ENCODE data around the gene ANKRD18A.
"Not testable (repeated sequence)": the region's sequence is repeated elsewhere in the genome, so short reads cannot be mapped to it uniquely, and the experiment has no call there.

The ANKRD18A gene

DNA sequence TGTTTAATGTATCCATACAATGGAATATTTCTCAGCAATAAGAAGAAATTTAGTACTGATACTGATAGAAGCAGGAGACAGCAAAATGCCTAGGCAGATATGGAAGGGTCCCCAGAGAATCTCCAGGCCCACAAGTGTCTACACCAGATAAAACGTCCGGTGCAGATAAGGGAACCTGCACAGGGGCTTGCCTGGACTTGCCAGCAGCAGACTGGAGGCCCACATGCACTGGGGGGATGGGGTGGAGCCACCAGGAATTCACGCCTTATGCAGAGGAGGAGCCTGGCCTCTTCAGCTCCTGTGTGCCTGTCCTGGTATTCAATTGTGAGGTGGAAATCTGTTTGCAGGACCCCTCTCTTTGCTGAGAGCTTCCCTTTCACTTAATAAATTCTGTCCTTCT, 36.6 kb downstream of the ANKRD18A start:
- in situ Hi-C loops (cut with HindIII; ENCODE audit: low sequenced_read_pairs); DNase-seq (ENCODE audit: low read depth); H3K4me3 ChIP-seq (ENCODE audit: low read depth, low read length): not testable (repeated sequence)

DNA sequence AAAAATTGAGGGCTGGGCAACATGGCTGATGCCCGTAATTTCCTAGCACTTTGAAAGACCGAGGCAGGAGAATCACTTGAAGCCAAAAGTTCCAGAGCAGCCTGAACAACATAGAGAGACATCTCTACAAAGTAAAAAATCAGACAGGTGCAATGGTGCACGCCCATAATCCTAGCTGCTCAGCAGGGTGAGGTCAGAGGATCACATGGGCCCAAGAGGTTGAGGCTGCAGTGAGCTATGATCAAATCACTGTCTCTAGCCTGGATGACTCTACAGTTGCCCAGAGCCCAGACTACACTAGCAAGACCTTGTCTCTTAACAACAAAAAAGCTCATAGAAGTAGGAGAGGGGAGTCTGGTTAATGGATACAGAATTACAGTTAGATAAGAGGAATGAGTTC, 40.3 kb downstream of the ANKRD18A start:
- H3K4me3 ChIP-seq (ENCODE audit: low read depth, low read length); in situ Hi-C loops (cut with HindIII; ENCODE audit: low sequenced_read_pairs); DNase-seq (ENCODE audit: low read depth): not testable (repeated sequence)

DNA sequence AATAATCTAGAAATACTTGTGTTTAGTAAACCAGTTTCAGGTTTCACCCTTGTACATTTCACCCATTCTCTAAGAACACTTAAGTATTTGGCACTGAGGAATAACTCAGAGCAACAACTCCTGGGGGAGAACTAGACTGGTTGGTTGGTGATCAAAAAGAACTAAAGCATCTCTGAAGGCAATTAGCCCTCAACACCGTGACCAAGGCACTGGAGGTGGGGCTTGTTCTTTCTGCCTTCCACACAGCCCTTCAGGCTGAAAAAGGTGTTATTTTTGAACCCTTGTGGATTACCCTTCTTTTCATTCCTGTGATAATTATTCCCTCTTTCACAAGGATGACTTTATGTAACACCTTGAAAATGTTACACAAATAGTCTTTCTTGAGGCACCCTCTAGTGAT, 44.2 kb downstream of the ANKRD18A start:
- DNase-seq (ENCODE audit: low read depth); in situ Hi-C loops (cut with HindIII; ENCODE audit: low sequenced_read_pairs); H3K4me3 ChIP-seq (ENCODE audit: low read depth, low read length): not testable (repeated sequence)

DNA sequence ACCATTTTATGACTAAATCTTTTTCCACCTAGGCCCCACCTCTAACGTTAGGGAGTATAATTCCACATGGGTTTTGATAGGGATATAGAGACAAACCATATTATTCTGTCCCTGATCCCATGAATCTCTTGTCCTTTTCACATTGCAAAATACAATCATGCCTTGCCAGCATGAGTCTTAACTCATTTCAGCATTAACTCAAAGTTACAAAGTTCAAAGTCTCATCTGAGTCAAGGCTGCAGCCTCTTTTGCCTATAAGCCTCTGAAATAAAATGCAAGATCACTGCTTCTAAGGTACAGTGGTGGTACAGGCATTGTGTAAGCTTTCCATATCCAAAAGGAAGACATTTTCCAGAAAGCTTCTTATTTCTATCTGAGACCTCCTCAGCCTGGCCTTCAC, 54.3 kb downstream of the ANKRD18A start:
- H3K4me3 ChIP-seq (ENCODE audit: low read depth, low read length); in situ Hi-C loops (cut with HindIII; ENCODE audit: low sequenced_read_pairs); DNase-seq (ENCODE audit: low read depth): not testable (repeated sequence)

DNA sequence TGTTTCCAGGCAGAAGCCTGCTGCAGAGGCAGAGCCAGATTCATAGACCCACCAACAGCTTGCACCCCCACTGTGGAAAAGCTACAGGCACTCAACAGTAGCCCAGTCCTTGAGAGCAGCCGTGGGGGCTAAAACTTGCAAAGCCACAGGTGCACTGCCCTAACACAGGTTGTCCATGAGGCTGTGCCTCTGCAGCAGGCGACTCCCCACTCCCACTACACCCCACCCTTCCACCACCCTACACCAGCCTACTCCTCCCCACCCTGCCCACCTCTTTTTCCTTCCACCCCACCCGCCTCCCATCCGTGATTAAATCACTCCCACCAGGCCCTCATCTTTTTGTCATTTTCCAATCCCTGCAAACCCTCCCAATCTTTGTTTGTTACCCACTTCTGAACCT, 55.2 kb downstream of the ANKRD18A start:
- in situ Hi-C loops (cut with HindIII; ENCODE audit: low sequenced_read_pairs); H3K4me3 ChIP-seq (ENCODE audit: low read depth, low read length); DNase-seq (ENCODE audit: low read depth): not testable (repeated sequence)

DNA sequence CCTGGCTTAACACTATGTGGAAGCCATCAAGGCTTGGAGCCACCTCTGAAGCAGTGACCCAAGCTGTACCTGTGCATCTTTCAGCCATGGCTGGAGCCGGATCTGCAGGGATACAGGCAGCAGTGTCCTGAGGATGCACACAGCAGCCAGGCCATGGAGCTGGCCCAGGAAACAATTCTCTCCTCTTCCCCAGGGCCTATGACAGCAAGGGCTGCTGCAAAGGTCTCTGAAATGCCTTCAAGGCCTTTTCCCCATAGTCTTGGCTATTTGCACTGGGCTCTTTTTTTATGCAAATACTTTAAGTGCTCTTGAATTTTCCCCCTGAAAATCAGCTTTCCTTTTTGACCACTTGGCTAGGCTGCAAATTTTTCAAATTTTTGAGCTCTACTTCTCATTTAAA, 56.5 kb downstream of the ANKRD18A start:
- DNase-seq (ENCODE audit: low read depth); in situ Hi-C loops (cut with HindIII; ENCODE audit: low sequenced_read_pairs); H3K4me3 ChIP-seq (ENCODE audit: low read depth, low read length): not testable (repeated sequence)

DNA sequence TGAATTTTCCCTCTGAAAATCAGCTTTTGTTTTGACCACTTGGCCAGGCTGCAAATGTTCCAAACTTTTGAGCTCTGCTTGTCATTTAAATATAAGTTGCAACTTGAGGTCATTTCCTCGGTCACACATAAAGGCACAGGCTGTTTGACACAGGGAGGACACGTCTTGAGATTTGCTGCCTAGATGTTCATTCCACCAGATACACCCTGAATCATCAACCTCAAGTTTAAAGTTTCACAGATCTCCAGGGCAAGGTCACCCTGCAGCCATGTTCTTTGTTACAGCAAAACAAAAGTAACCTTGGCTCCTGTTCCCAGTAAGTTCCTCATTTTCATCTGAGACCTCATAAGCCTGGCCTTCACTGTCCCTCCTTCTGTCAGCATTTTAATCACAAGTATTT, 59.3 kb downstream of the ANKRD18A start:
- DNase-seq (ENCODE audit: low read depth); H3K4me3 ChIP-seq (ENCODE audit: low read depth, low read length); in situ Hi-C loops (cut with HindIII; ENCODE audit: low sequenced_read_pairs): not testable (repeated sequence)

DNA sequence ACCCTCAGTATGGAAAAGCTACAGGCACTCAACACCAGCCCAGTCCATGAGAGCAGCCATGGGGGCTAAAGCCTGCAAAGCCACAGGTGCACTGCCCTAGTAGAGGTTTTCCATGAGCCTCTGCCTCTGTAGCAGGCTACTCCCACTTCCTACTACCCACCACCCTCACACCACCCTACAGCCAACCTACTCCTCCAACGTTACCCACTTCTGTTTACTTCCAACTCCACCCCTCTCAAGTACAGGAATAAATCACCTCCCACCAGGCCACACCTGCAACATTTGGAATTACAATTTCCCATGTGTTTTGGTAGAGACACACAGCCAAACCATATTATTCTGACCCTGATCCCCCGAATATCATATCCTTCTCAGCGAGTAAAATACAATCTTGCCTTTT, 61.2 kb downstream of the ANKRD18A start:
- in situ Hi-C loops (cut with HindIII; ENCODE audit: low sequenced_read_pairs); DNase-seq (ENCODE audit: low read depth); H3K4me3 ChIP-seq (ENCODE audit: low read depth, low read length): not testable (repeated sequence)

DNA sequence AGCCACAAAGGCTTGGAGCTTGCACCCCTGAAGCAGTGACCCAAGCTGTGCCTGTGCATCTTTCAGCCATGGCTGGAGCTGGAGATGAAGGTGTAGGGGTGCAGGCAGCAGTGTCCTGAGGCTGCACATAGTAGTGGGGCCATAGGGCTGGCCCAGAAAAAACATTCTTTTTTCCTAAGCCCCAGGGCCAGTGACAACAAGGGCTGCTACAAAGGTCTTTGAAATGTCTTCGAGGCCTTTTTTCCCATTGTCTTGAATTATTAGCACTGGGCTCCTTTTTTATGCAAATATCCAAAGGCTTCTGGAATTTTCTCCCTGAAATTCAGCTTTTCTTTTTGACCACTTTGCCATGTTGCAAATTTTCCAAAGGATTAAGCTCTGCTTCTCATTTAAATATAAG, 62.6 kb downstream of the ANKRD18A start:
- H3K4me3 ChIP-seq (ENCODE audit: low read depth, low read length); DNase-seq (ENCODE audit: low read depth); in situ Hi-C loops (cut with HindIII; ENCODE audit: low sequenced_read_pairs): not testable (repeated sequence)

DNA sequence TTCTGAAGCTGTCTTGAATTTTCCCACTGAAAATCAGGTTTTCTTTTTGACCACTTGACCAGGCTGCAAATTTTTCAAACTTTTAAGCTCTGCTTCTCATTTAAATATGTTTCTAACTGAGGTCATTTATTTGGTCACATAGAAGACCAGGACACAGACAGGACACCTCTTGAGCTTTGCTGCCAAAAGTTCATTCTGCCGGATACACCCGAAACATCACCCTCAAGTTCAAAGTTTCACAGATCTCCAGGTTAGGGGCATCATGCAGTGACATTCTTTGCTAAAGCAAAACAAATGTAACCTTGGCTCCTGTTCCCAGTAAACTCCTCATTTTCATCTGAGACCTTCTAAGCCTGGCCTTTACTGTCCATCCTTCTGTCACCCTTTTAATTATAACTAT, 65.4 kb downstream of the ANKRD18A start:
- in situ Hi-C loops (cut with HindIII; ENCODE audit: low sequenced_read_pairs); DNase-seq (ENCODE audit: low read depth); H3K4me3 ChIP-seq (ENCODE audit: low read depth, low read length): not testable (repeated sequence)

DNA sequence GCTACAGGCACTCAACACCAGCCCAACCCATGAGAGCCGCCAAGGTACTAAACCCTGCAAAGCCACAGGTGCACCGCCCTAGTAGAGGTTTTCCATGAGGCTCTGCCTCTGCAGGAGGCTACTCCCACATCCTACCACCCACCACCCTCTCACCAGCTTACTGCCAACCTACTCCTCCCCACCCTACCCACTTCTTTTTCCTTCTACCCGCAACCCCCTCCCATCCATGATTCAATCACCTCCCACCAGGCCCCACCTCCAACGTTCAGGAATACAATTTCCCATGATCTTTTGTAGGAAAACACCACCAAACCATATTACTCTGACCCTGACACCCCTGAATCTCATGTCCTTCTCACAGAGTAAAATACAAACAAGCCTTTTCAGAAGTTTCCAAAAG, 67.4 kb downstream of the ANKRD18A start:
- DNase-seq (ENCODE audit: low read depth); H3K4me3 ChIP-seq (ENCODE audit: low read depth, low read length); in situ Hi-C loops (cut with HindIII; ENCODE audit: low sequenced_read_pairs): not testable (repeated sequence)

DNA sequence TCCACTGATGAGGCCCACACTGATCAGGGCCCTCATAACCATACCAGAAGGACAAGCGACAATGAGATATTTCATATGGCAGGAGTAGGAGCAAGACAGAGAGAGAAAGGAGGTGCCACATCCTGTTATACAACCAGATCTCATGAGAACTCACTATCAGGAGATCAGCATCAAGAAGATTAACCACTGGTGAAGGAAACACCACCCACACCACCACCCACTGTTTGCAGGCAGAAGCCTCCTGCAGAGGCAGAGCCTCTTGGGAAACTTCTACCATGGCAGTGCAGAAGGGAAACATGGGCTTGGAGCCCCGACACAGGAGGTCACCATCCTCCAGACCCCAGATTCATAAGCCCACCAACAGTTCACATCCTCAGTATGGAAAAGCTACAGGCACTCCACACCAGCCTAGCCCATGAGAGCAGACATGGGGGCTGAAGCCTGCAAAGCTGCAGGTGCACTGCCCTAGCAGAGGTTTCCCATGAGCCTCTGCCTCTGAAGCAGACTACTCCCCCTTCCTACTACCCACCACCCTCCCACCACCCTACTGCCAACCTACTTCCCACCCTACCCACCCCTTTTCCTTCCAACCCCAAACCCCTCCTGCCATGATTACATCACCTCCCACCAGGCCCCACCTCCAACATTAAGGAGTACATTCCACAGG, 73.8 kb downstream of the ANKRD18A start:
- H3K4me3 ChIP-seq (ENCODE audit: low read depth, low read length); DNase-seq (ENCODE audit: low read depth); in situ Hi-C loops (cut with HindIII; ENCODE audit: low sequenced_read_pairs): not testable (repeated sequence)

DNA sequence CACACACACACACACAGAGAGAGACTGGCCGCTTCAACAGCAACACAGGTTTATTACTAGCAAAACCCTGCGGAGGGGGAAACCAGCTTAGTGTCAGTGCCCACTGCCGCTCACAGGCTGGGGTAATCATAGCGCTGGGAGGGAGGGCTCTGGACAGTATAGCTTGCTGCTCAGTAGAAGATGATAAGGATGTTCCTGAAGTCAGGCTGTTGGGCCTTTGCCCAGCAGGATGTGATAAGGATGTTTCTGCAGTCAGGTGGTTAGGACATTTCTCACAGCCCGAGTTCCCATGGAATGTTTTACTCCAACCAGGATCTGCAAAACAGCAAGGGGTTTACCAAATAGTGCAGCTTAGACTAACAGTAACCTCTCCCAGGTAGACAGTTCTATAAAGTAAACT, 79.9 kb downstream of the ANKRD18A start:
- DNase-seq (ENCODE audit: low read depth); H3K4me3 ChIP-seq (ENCODE audit: low read depth, low read length); in situ Hi-C loops (cut with HindIII; ENCODE audit: low sequenced_read_pairs): not testable (repeated sequence)

DNA sequence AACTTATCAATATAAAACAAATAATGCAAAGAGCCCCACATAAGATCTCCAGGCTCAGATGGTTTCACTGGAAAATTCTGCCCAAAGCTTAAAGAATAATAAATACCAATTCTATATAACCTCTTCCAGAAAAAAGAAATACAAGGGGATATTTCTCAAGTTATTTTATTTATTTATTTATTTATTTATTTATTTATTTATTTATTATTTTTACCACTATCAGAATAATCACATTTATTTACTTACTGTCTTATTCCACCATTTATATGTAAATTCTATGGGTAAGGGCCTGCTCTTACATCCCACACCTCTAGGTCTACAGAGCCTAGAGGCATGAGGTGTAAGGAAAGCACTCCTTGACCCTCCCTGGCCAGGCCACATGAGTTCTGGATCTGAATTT, 91.1 kb downstream of the ANKRD18A start:
- no peak overlapping the region for H3K4me3 ChIP-seq (ENCODE audit: low read depth, low read length)
- DNase-seq (ENCODE audit: low read depth): no peak
- TF ChIP-seq, protein P1, sequence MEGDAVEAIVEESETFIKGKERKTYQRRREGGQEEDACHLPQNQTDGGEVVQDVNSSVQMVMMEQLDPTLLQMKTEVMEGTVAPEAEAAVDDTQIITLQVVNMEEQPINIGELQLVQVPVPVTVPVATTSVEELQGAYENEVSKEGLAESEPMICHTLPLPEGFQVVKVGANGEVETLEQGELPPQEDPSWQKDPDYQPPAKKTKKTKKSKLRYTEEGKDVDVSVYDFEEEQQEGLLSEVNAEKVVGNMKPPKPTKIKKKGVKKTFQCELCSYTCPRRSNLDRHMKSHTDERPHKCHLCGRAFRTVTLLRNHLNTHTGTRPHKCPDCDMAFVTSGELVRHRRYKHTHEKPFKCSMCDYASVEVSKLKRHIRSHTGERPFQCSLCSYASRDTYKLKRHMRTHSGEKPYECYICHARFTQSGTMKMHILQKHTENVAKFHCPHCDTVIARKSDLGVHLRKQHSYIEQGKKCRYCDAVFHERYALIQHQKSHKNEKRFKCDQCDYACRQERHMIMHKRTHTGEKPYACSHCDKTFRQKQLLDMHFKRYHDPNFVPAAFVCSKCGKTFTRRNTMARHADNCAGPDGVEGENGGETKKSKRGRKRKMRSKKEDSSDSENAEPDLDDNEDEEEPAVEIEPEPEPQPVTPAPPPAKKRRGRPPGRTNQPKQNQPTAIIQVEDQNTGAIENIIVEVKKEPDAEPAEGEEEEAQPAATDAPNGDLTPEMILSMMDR (IDR thresholded peaks at IDR 0.05; ENCODE audit: low read depth, low read length, missing control alignments): no peak
- in situ Hi-C loops (cut with HindIII; ENCODE audit: low sequenced_read_pairs): no loop called here
